ENCODE measurements around the gene CDK5.

The CDK5 gene

GRCh38 chr7:151009327-151010036, 48.2 kb downstream of the CDK5 start:
- no peak overlapping the region for H3K4me2 ChIP-seq (ENCODE audit: low read depth, low read length, poor library complexity, severe bottlenecking)

DNA sequence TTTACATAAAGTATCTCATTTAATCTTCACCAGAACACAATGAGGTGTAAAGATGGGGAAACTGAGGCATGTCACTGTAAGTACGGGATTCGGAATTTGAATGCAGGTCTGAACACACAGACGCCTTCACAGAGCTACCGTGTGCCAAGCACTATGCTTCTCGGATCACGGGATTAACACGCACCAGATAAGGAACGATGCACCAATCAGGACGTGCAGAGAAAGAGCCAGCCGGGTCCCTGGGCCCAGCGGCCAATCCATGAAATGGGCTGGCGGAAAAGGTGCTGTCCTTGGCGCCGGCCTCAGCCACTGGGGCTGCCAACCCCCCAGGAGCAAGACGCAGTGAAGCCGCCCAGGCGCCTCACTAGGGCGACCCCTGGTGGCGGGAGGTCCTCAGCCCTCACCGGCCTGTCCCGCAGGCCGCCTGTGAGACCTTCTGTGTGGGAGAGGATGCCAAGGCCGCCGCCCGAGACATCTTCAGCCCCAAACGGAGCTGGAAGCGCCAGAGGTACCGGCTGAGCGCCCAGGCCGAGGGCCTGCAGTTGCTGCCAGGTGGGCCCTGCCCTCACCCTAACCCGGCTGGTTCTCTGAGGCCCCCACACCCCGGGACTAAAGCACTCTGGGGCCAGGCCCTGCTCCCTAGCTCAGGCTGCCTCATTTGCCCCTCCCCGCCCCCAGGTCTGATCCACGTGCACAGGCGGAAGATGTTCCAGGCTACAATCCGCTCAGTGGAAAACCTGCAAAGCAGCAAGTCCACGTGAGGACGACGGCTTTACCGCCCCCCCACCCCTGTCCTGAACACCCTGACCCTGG, 49.0 kb downstream of the CDK5 start:
- H3K9me3 ChIP-seq (ENCODE audit: insufficient read depth, low read length), result no peaks in the 10 kb centered on the region
- no peak overlapping the region for H3K4me3 ChIP-seq (ENCODE audit: insufficient read depth, low read length, poor library complexity, severe bottlenecking)
- no peaks in the 10 kb centered on the region for H3K9me2 ChIP-seq (replicated peaks; ENCODE audit: insufficient read depth, low read length)
- no peaks in the 10 kb centered on the region for H4K20me1 ChIP-seq (ENCODE audit: low read depth, low read length)
- H3K4me2 ChIP-seq (ENCODE audit: low read depth, low read length, poor library complexity, severe bottlenecking), result peak overlapping the region; percentile 38
- TF ChIP-seq EZH2phosphoT487 (conservative IDR thresholded peaks at IDR 0.05; ENCODE audit: low read length), result no peak
- peak; percentile 97 for TF ChIP-seq CTCF (IDR thresholded peaks at IDR 0.05; ENCODE audit: insufficient read depth, low read length, poor library complexity, severe bottlenecking)
- H3K27ac ChIP-seq (ENCODE audit: low read depth, low read length), result no peak overlapping the region
- no peaks in the 10 kb centered on the region for H3F3A ChIP-seq (ENCODE audit: insufficient read depth)
- no peaks in the 10 kb centered on the region for H3K27me3 ChIP-seq (ENCODE audit: low read length)
- no peaks in the 10 kb centered on the region for H3K36me3 ChIP-seq (ENCODE audit: low read length)
- H2AFZ ChIP-seq (ENCODE audit: low read depth, low read length, severe bottlenecking), result peak overlapping the region; percentile 34
- H3K79me2 ChIP-seq (ENCODE audit: insufficient read depth, low read length), result no peaks in the 10 kb centered on the region
- 0 out of 2 replicates have a peak overlapping the region, but pooled peaks have one; percentile 19 for H3K9ac ChIP-seq (ENCODE audit: low read length)

More at GRCh38 chr7:151009327-151010036, 48.2 kb downstream of the CDK5 start:
- Histone ChIP-seq H3K9me3 (ENCODE audit: insufficient read depth, low read length) (no peaks in the 10 kb centered on the region), H3K9me2 (replicated peaks; ENCODE audit: insufficient read depth, low read length) (no peaks in the 10 kb centered on the region), H3F3A (ENCODE audit: insufficient read depth) (no peaks in the 10 kb centered on the region), H3K27me3 (ENCODE audit: low read length) (no peaks in the 10 kb centered on the region), H2AFZ (ENCODE audit: low read depth, low read length, severe bottlenecking) (no peak overlapping the region), H3K79me2 (ENCODE audit: insufficient read depth, low read length) (no peaks in the 10 kb centered on the region), H3K9ac (ENCODE audit: low read length) (no peak overlapping the region), H4K20me1 (ENCODE audit: low read depth, low read length) (no peaks in the 10 kb centered on the region), H3K4me3 (ENCODE audit: insufficient read depth, low read length, poor library complexity, severe bottlenecking) (no peak overlapping the region), H3K36me3 (ENCODE audit: low read length) (no peaks in the 10 kb centered on the region), H3K27ac (ENCODE audit: low read depth, low read length) (no peak overlapping the region)
- TF ChIP-seq CTCF (IDR thresholded peaks at IDR 0.05; ENCODE audit: insufficient read depth, low read length, poor library complexity, severe bottlenecking) (no peak), EZH2phosphoT487 (conservative IDR thresholded peaks at IDR 0.05; ENCODE audit: low read length) (no peak)

DNA sequence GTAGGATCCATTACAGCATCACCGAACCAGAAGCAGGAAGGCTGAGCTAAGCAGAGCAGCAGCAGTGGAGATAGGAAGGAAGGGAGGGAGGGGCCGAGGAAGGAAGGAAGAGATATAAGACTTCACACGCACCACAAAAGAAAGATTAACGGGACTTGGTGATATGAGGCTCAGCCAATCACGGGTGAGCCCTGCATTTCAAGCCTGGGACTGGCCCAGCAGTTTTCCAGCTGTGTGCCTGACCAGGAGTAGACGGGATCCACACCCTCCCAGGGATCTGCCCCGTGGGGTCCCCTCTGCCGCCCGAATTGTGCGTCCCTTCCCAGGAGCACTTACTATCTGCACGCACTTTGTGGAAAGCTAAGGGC, 49.6 kb downstream of the CDK5 start:
- 0 out of 2 replicates have a peak overlapping the region, but pooled peaks have one; percentile 19 for H3K9ac ChIP-seq (ENCODE audit: low read length)
- H4K20me1 ChIP-seq (ENCODE audit: low read depth, low read length), result no peaks in the 10 kb centered on the region
- H3K27ac ChIP-seq (ENCODE audit: low read depth, low read length), result no peak overlapping the region
- no peak overlapping the region for H3K4me3 ChIP-seq (ENCODE audit: insufficient read depth, low read length, poor library complexity, severe bottlenecking)
- H3K27me3 ChIP-seq (ENCODE audit: low read length), result no peaks in the 10 kb centered on the region
- no peak overlapping the region for H2AFZ ChIP-seq (ENCODE audit: low read depth, low read length, severe bottlenecking)
- H3K9me3 ChIP-seq (ENCODE audit: insufficient read depth, low read length), result no peaks in the 10 kb centered on the region
- TF ChIP-seq EZH2phosphoT487 (conservative IDR thresholded peaks at IDR 0.05; ENCODE audit: low read length) (no peak), CTCF (IDR thresholded peaks at IDR 0.05; ENCODE audit: insufficient read depth, low read length, poor library complexity, severe bottlenecking) (no peak)
- H3K9me2 ChIP-seq (replicated peaks; ENCODE audit: insufficient read depth, low read length), result no peaks in the 10 kb centered on the region
- no peaks in the 10 kb centered on the region for H3F3A ChIP-seq (ENCODE audit: insufficient read depth)
- peak overlapping the region; percentile 38 for H3K4me2 ChIP-seq (ENCODE audit: low read depth, low read length, poor library complexity, severe bottlenecking)
- no peaks in the 10 kb centered on the region for H3K36me3 ChIP-seq (ENCODE audit: low read length)
- no peaks in the 10 kb centered on the region for H3K79me2 ChIP-seq (ENCODE audit: insufficient read depth, low read length)
